Measurements from ENCODE around the gene FPR2. TPM values are rescaled to one million over a fixed set of nuclear protein-coding genes. Genes with fewer than 3 reads are reported as not detected.
A peak's percentile ranks its signal among the peaks of the same experiment; 100 is the strongest.
"Not testable (repeated sequence)": the region's sequence is repeated elsewhere in the genome, so short reads cannot be mapped to it uniquely, and the experiment has no call there.

The FPR2 gene
- total RNA-seq, 1 donor from 2014 or later = 4.2 TPM

- Histone ChIP-seq H3K4me1 (ENCODE audit: control insufficient read depth in 3 of 3, insufficient read depth in 3 of 3, low read length in 3 of 3) (peaks cover 0 to 12% (median 5%) of the 10 kb centered on the region in 3 donors), H3K4me3 (ENCODE audit: low read length in 3 of 3) (no peak overlapping the region), H3K27ac (ENCODE audit: low read depth, low read length) (peak overlapping the region; percentile 46), H3K36me3 (ENCODE audit: control insufficient read depth in 3 of 3, insufficient read depth in 3 of 3, low read length in 3 of 3) (no peaks in the 10 kb centered on the region), H3K9me3 (ENCODE audit: control insufficient read depth in 3 of 3, low read length in 3 of 3) (no peaks in the 10 kb centered on the region), H3K9ac (ENCODE audit: low read depth in 1 of 3, low read length in 3 of 3) (no peak overlapping the region), H3K27me3 (ENCODE audit: control insufficient read depth in 3 of 3, insufficient read depth in 3 of 3, low read length in 3 of 3) (no peaks in the 10 kb centered on the region)
Observed at GRCh38 chr19:51803519-51803918, 42.5 kb downstream of the FPR2 start.

- Histone ChIP-seq H3K27ac (ENCODE audit: low read depth, low read length) (peak overlapping the region; percentile 46), H3K36me3 (ENCODE audit: control insufficient read depth in 3 of 3, insufficient read depth in 3 of 3, low read length in 3 of 3) (no peaks in the 10 kb centered on the region), H3K27me3 (ENCODE audit: control insufficient read depth in 3 of 3, insufficient read depth in 3 of 3, low read length in 3 of 3) (no peaks in the 10 kb centered on the region), H3K9ac (ENCODE audit: low read depth in 1 of 3, low read length in 3 of 3) (no peak overlapping the region), H3K4me1 (ENCODE audit: control insufficient read depth in 3 of 3, insufficient read depth in 3 of 3, low read length in 3 of 3) (peaks cover 0 to 12% (median 5%) of the 10 kb centered on the region in 3 donors), H3K4me3 (ENCODE audit: low read length in 3 of 3) (no peak overlapping the region), H3K9me3 (ENCODE audit: control insufficient read depth in 3 of 3, low read length in 3 of 3) (no peaks in the 10 kb centered on the region)
Observed at GRCh38 chr19:51803967-51804366, 43.0 kb downstream of the FPR2 start.

- H3K9ac ChIP-seq (ENCODE audit: low read depth in 1 of 3, low read length in 3 of 3); H3K27me3 ChIP-seq (ENCODE audit: control insufficient read depth in 3 of 3, insufficient read depth in 3 of 3, low read length in 3 of 3); H3K27ac ChIP-seq (ENCODE audit: low read depth, low read length); H3K4me1 ChIP-seq (ENCODE audit: control insufficient read depth in 3 of 3, insufficient read depth in 3 of 3, low read length in 3 of 3); H3K4me3 ChIP-seq (ENCODE audit: low read length in 3 of 3); H3K36me3 ChIP-seq (ENCODE audit: control insufficient read depth in 3 of 3, insufficient read depth in 3 of 3, low read length in 3 of 3); H3K9me3 ChIP-seq (ENCODE audit: control insufficient read depth in 3 of 3, low read length in 3 of 3): not testable (repeated sequence)
Observed at GRCh38 chr19:51804789-51805188, 43.8 kb downstream of the FPR2 start.

GRCh38 chr19:51805396-51805795 lies 44.4 kb downstream of the FPR2 start:
- not testable (repeated sequence) for H3K4me1 ChIP-seq (ENCODE audit: control insufficient read depth in 3 of 3, insufficient read depth in 3 of 3, low read length in 3 of 3); H3K4me3 ChIP-seq (ENCODE audit: low read length in 3 of 3); H3K27ac ChIP-seq (ENCODE audit: low read depth, low read length); H3K9me3 ChIP-seq (ENCODE audit: control insufficient read depth in 3 of 3, low read length in 3 of 3); H3K9ac ChIP-seq (ENCODE audit: low read depth in 1 of 3, low read length in 3 of 3); H3K27me3 ChIP-seq (ENCODE audit: control insufficient read depth in 3 of 3, insufficient read depth in 3 of 3, low read length in 3 of 3); H3K36me3 ChIP-seq (ENCODE audit: control insufficient read depth in 3 of 3, insufficient read depth in 3 of 3, low read length in 3 of 3)

- H3K4me1 ChIP-seq (ENCODE audit: control insufficient read depth in 3 of 3, insufficient read depth in 3 of 3, low read length in 3 of 3); H3K36me3 ChIP-seq (ENCODE audit: control insufficient read depth in 3 of 3, insufficient read depth in 3 of 3, low read length in 3 of 3); H3K4me3 ChIP-seq (ENCODE audit: low read length in 3 of 3); H3K27me3 ChIP-seq (ENCODE audit: control insufficient read depth in 3 of 3, insufficient read depth in 3 of 3, low read length in 3 of 3); H3K9me3 ChIP-seq (ENCODE audit: control insufficient read depth in 3 of 3, low read length in 3 of 3); H3K9ac ChIP-seq (ENCODE audit: low read depth in 1 of 3, low read length in 3 of 3); H3K27ac ChIP-seq (ENCODE audit: low read depth, low read length): not testable (repeated sequence)
Observed at GRCh38 chr19:51806571-51806970, 45.6 kb downstream of the FPR2 start.

GRCh38 chr19:51807111-51807701 lies 46.2 kb downstream of the FPR2 start:
- H3K9ac ChIP-seq (ENCODE audit: low read depth in 1 of 3, low read length in 3 of 3) = no peak overlapping the region
- H3K4me1 ChIP-seq (ENCODE audit: control insufficient read depth in 3 of 3, insufficient read depth in 3 of 3, low read length in 3 of 3) = no peaks in the 10 kb centered on the region
- no peak overlapping the region for H3K4me3 ChIP-seq (ENCODE audit: low read length in 3 of 3)
- H3K27ac ChIP-seq (ENCODE audit: low read depth, low read length) = no peak overlapping the region
- no peaks in the 10 kb centered on the region for H3K27me3 ChIP-seq (ENCODE audit: control insufficient read depth in 3 of 3, insufficient read depth in 3 of 3, low read length in 3 of 3)
- H3K9me3 ChIP-seq (ENCODE audit: control insufficient read depth in 3 of 3, low read length in 3 of 3) = no peaks in the 10 kb centered on the region
- no peaks in the 10 kb centered on the region for H3K36me3 ChIP-seq (ENCODE audit: control insufficient read depth in 3 of 3, insufficient read depth in 3 of 3, low read length in 3 of 3)

- Histone ChIP-seq H3K9ac (ENCODE audit: low read depth in 1 of 3, low read length in 3 of 3) (no peak overlapping the region), H3K27me3 (ENCODE audit: control insufficient read depth in 3 of 3, insufficient read depth in 3 of 3, low read length in 3 of 3) (no peaks in the 10 kb centered on the region), H3K9me3 (ENCODE audit: control insufficient read depth in 3 of 3, low read length in 3 of 3) (no peaks in the 10 kb centered on the region), H3K27ac (ENCODE audit: low read depth, low read length) (no peak overlapping the region), H3K36me3 (ENCODE audit: control insufficient read depth in 3 of 3, insufficient read depth in 3 of 3, low read length in 3 of 3) (no peaks in the 10 kb centered on the region), H3K4me1 (ENCODE audit: control insufficient read depth in 3 of 3, insufficient read depth in 3 of 3, low read length in 3 of 3) (no peaks in the 10 kb centered on the region), H3K4me3 (ENCODE audit: low read length in 3 of 3) (no peak overlapping the region)
Observed at GRCh38 chr19:51807925-51808324, 46.9 kb downstream of the FPR2 start.

- no peak overlapping the region for H3K9ac ChIP-seq (ENCODE audit: low read depth in 1 of 3, low read length in 3 of 3)
- no peaks in the 10 kb centered on the region for H3K27me3 ChIP-seq (ENCODE audit: control insufficient read depth in 3 of 3, insufficient read depth in 3 of 3, low read length in 3 of 3)
- H3K27ac ChIP-seq (ENCODE audit: low read depth, low read length) = no peak overlapping the region
- no peaks in the 10 kb centered on the region for H3K9me3 ChIP-seq (ENCODE audit: control insufficient read depth in 3 of 3, low read length in 3 of 3)
- no peak overlapping the region for H3K4me3 ChIP-seq (ENCODE audit: low read length in 3 of 3)
- H3K4me1 ChIP-seq (ENCODE audit: control insufficient read depth in 3 of 3, insufficient read depth in 3 of 3, low read length in 3 of 3) = no peaks in the 10 kb centered on the region
- H3K36me3 ChIP-seq (ENCODE audit: control insufficient read depth in 3 of 3, insufficient read depth in 3 of 3, low read length in 3 of 3) = no peaks in the 10 kb centered on the region
Observed at GRCh38 chr19:51808333-51808986, 47.5 kb downstream of the FPR2 start.

GRCh38 chr19:51809787-51810186 lies 48.8 kb downstream of the FPR2 start:
- H3K4me1 ChIP-seq (ENCODE audit: control insufficient read depth in 3 of 3, insufficient read depth in 3 of 3, low read length in 3 of 3) = no peaks in the 10 kb centered on the region
- no peaks in the 10 kb centered on the region for H3K36me3 ChIP-seq (ENCODE audit: control insufficient read depth in 3 of 3, insufficient read depth in 3 of 3, low read length in 3 of 3)
- no peaks in the 10 kb centered on the region for H3K9me3 ChIP-seq (ENCODE audit: control insufficient read depth in 3 of 3, low read length in 3 of 3)
- no peak overlapping the region for H3K27ac ChIP-seq (ENCODE audit: low read depth, low read length)
- no peak overlapping the region for H3K9ac ChIP-seq (ENCODE audit: low read depth in 1 of 3, low read length in 3 of 3)
- H3K4me3 ChIP-seq (ENCODE audit: low read length in 3 of 3) = no peak overlapping the region
- no peaks in the 10 kb centered on the region for H3K27me3 ChIP-seq (ENCODE audit: control insufficient read depth in 3 of 3, insufficient read depth in 3 of 3, low read length in 3 of 3)

- Histone ChIP-seq H3K9ac (ENCODE audit: low read depth in 1 of 3, low read length in 3 of 3) (no peak overlapping the region), H3K9me3 (ENCODE audit: control insufficient read depth in 3 of 3, low read length in 3 of 3) (no peaks in the 10 kb centered on the region), H3K4me1 (ENCODE audit: control insufficient read depth in 3 of 3, insufficient read depth in 3 of 3, low read length in 3 of 3) (no peaks in the 10 kb centered on the region), H3K27ac (ENCODE audit: low read depth, low read length) (no peak overlapping the region), H3K4me3 (ENCODE audit: low read length in 3 of 3) (no peak overlapping the region), H3K27me3 (ENCODE audit: control insufficient read depth in 3 of 3, insufficient read depth in 3 of 3, low read length in 3 of 3) (no peaks in the 10 kb centered on the region), H3K36me3 (ENCODE audit: control insufficient read depth in 3 of 3, insufficient read depth in 3 of 3, low read length in 3 of 3) (no peaks in the 10 kb centered on the region)
Observed at GRCh38 chr19:51810223-51810622, 49.2 kb downstream of the FPR2 start.

Measured in skeletal muscle tissue (tissue), 4 donors.